HG03354 (cell line): ENCODE measurements around the gene ARL16.
A peak's percentile ranks its signal among the peaks of the same experiment; 100 is the strongest.

ENCODE experiments used
- ATAC-seq: cut with Tn5 transposase; IDR thresholded peaks from one replicate; pipeline ENCODE4 v1.9.1; 2021; ENCODE audit warnings: mild to moderate bottlenecking; ENCODE audit not compliant: unreplicated experiment, poor library complexity, severe bottlenecking

Gene ARL16

DNA sequence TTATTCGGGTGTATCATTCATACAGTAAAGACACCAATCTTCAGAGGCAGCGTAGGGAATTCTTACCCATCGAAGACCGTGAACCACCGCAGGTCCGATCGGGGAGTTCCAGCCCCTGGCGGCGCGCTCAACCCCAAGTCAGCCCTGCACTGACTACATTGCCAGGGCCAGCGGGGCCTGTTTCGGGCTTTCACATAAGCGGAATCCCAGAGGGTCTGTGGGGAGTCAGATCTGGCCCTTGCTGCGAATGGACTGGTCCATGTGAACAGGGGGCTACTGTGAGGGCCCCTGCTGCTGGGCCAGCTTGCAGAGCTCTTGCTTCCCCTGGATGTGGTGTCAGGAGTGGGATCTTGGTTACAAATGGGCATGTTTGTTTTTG is 34.9 kb downstream of the ARL16 start:
- ATAC-seq = no peak

DNA sequence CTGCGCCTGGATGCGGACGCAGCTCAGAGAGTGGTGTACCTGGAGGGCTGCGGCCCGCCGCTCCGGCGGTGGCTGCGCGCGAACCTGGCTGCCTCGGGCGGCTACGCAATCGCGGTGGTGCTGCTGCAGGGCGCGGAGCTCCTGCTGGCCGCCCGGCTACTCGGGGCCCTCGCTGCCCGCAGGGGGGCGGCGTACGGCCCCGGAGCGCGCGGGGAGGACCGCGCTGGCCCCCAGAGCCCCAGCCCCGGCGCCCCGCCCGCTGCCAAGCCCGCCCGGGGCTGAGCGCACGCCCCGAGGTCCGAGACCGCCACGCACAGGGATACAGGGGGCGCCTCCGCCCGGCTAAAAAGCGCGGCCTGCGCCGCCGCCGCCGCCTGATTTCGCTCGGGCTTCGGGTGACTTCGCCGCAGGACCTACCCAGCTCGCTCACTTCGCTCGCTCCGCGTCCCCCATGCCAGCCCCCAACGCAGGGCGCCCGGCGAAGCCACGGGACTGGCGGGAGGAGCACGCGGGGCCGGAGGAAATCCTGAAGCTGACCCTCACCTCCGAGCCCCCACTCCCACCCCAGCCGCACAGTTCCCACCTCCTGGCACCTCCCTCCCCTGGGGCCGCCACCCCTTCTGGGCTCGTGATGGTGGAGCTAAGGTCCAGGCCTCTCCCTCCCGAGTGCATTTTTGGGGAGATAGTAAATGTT is 35.4 kb downstream of the ARL16 start:
- ATAC-seq = no peak

DNA sequence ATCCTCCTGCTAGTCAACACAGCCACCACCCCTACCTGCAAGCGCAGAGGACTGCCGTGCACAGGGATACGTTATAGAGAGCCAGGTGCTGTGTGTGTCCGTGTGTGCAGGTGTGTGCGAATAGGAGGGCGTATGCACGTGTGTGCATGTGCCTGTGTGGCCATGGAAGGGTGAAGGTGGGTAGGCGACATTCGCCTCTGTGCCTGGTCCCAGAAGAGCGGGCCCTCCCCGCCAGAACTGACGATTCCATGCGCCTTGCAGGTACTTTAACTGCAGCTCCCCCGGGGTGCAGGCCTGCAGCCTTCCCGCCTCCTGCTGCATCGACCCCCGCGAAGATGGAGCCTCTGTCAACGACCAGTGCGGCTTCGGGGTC is 36.0 kb downstream of the ARL16 start:
- ATAC-seq = no peak

DNA sequence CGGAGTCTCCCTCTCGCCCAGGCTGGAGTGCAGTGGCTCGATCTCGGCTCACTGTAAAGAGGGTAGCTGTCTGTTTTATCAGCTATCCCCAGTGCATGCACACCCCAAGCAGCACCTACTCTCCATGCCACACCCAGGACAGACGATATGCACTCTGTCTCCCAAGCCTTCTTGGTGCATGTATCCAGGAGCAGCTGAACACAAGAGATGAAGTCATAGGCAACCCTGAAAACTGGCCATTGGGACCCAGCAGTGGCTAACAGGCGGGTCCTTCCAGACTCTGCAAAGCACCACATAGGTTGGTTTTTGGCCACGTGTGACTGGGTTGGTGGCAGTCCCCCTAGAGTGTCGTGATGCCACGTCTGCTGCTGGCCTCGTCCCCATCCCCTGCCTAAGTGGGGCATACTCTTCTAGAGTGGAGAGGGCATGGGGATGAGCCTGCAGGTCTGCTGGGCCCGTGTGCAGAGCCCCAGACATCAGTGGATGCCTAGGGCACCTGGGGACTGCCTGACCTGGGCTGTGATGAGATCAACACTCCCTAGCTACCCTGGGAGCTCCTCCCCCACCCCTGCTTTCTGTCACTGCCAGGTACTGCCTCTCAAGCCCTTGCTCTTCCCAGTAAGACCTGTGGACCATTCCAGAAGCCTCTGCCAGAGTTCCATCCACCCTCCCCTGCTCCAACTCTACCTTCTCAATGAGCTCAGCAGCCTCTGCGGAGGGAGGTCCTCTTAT is 36.6 kb downstream of the ARL16 start:
- no peak for ATAC-seq

DNA sequence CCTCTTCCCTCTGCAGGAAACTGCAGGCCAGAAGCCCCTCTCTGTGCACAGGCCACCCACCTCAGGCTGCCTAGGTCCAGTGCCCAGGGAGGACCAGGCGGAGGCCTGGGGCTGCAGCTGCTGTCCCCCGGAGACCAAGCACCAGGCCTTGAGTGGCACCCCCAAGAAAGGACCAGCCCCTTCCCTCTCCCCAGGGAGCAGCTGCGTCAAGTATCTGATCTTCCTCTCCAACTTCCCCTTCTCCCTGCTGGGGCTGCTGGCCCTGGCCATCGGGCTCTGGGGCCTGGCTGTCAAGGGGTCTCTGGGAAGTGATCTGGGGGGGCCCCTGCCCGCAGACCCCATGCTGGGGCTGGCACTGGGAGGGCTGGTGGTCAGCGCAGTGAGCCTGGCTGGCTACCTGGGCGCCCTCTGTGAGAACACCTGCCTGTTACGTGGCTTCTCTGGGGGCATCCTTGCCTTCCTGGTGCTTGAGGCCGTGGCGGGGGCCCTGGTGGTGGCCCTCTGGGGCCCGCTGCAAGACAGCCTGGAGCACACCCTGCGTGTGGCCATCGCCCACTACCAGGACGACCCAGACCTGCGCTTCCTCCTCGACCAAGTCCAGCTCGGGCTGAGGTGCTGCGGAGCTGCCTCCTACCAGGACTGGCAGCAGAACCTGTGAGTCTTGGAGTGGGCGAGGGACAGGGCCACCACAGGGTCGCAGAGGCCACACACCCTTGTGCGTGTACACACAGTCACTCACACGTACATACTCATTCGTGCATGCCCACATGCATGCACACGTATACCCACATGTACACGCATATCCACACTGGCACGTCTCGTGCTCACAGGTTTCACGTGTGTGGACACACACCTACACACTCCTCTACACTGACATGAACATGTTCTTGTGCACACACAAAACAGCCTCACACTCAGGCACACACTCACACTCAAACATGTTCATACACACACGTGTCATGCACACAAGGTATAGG is 38.3 kb downstream of the ARL16 start:
- no peak for ATAC-seq

DNA sequence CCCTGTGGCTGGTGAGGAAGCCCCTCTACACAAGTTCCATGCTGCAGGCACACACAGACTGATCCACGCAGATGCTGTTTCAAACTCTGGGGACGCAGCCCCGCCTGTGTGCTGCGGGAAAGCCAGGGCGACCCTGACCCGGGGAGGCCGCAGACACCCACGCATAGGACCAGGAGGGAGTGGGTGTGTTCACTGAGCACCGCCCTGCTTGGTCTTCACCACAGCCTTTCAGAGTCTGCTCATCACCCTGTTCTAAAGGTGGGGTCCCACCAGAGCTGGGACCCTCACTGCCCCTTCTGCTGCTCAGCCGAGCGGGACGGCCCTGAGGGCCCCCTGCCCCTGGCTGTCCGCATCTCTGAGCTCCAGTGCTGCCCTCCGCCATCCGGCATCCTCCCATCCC is 39.1 kb downstream of the ARL16 start:
- ATAC-seq = no peak

DNA sequence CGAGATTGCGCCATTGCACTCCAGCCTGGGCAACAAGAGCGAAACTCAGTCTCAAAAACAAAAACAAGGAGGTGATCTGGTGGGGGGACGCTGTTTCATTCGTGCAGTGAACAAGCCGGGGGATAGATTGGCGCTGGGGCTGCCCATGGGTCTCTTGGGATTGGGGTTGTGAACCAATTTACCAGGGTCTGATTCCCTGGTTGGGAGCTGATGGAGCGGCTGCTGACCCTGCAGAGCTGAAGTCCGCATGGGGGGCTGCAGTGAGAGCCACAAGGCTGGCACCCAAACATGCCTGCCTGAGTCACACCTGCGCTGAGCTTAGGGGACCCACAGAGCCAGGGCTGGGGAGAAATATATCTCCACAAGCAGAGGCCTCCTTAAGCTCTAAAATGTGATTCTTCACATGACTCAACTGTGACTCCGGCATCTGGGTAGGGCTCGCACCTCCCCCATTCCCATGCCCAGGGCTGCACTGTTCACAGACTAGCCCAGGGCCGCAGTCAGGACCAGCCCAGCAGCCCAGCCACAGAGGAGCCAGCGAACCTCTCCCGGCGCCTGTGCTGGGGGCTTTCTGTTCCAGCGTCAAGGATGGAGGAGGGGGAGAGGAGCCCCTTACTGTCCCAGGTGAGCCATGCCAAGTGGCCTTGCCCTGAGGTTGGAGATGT is 41.6 kb downstream of the ARL16 start:
- no peak for ATAC-seq

DNA sequence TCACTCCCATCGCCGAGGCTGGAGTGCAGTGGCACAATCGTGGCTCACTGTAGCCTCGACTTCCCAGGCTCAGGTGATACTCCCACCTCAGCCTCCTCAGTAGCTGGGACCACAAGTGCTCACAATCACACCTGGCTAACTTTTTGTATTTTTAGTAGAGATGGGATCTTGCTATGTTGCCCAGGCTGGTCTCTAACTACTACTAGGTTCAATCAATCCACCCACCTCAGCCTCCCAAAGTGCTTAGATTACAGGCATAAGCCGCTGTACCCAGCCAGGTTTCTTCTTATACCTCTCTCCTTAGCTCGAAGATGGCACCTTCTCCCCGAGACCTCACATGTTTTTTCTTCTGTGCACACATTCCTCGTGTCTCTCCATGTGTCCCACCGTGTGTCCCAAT is 43.6 kb downstream of the ARL16 start:
- no peak for ATAC-seq

DNA sequence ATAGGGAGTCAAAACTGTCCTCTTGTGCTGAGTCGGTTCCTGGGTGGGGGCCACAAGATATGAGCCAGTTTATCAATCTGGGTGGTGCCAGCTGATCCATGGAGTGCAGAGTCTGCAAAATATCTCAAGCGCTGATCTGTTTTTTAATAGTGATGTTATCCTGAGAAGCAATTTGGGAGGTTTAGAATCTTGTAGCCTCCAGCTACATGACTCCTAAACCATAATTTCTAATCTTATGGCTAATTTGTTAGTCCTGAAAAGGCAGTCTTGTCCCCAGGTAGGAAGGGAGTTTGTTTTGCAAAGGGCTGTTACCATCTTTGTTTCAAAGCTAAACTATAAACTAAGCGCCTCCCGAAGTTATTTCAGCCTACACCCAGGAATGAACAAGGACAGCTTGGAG is 44.9 kb downstream of the ARL16 start:
- no peak for ATAC-seq

DNA sequence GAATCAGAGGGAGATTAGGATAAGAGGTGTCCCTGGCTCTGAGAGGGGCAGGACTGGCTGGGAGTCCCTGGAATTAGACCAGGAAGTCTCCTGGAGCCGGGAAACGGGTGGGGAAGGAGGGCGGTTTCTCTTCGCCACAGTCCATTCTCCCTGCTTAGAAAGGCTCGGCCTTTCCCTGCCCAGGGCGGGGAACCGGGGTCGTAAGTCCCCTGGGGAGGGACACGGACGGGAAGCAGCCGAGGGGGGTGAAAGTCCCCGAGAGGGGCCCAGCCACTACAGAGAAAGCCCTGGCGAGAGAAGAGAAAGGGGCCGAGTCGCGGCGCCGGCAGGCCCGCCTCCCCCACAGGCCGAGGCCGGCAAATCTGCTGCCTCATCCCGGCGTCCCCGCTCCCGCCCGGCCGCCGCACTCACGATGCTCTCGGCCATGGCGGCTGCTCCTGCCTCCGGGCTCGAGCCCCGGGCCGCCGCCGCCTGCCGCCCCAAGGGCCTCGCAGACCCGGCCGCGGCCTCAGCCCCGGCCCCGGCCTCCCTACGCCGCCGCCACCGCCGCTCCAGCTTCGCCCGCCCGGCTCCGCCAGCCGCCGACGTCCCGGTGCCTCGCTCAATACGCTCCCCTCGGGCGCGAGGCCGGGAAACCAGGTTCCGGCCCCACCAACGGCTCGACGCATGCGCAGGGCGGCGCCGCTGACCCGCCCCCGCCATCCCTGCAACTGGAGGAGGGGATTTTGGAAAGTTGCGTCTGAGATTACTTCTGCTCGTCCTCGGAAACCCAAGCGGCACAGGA is 46.9 kb downstream of the ARL16 start, which contains the start of the genes NPLOC4 and TSPAN10:
TSS of gene NPLOC4 (minus strand) at position 608 of the 784 bp plus-strand sequence. CDS start at position 426, 182 bp downstream.
TSS of gene TSPAN10 (plus strand) at position 692 of the 784 bp plus-strand sequence. CDS start 5,217 bp downstream, outside the sequence.
- ATAC-seq = peak; percentile 82

DNA sequence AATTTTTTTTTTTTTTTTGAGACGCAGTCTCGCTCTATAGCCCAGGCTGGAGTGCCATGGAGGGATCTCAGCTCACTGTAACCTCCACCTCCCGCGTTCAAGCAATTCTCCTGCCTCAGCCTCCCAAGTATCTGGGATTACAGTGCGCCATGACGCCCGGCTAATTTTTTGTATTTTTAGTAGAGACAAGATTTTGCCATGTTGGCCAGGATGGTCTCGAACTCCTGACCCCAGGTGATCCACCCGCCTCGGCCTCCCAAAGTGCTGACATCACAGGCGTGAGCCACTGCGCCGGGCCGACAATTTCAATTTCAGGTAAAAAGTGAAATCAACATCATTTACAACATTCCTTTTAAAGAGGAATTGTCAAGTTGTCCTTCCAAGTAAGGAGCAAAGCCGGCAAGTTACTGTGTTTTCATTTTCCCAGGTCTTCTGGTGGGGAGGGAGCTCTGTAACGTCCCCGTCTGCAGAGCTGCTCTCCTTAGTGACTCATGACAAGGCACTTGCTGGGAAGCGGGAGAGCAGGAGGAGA is 47.6 kb downstream of the ARL16 start:
- ATAC-seq = peak; percentile 16

DNA sequence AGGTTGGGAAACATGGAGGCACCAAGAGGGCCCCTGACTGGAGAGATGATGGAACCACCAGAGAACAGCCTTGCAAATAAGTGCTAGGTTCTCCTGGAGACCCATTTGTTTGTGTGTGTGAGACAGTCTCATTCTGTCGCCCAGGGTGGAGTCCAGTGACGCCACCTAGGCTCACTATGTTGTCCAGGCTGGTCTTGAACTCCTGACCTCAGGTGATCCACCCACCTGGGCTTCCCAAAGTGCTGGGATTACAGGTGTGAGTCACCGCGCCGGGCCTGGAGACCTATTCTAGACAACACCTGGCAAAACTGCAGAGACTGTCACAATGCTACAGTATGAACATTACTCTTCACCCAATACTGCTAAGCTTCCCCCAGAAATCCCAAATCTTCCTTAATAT is 48.2 kb downstream of the ARL16 start:
- ATAC-seq = no peak

DNA sequence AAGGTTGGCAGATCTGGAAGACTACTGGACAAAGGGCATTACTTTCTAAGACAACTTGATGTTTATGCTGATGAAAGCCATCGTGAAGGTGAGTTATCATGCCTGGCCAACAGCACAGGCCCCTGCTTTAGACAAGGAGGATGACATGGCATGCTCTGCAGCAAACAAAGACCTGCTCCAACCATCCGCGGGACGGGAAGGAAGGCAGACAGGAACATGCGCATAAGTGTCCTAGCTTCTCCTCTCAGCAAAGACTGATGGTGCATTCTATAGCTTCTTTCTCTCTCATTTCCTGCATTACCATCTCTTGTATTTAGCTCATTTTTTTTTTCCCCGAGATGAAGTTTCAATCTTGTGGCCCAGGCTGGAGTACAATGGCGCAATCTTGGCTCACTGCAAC is 52.1 kb downstream of the ARL16 start:
- ATAC-seq = no peak
